Left hindlimb (tissue), 1 donor: ENCODE measurements around the gene TRPM4.

Experiments used
- DNase-seq: peaks from one replicate; pipeline ENCODE4 v3.0.0-alpha.2; 2018

TRPM4 gene

DNA sequence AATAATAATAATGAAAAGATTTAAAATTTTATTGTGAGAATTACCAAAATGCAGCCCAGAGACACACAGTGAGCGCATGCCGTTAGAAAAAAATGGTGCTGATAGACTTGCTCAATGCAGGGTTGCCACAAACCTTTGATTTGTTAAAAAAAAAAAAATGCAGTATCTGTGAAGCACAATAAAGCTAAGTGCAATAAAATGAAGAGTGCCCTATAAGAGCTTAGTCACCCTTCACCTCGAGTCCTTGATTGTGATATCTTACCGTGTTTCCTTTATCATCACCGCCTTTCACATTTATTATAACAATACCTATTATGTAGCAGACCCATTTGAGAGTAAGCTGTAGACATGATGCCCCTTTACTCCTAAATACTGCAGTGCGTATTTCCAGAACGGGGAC, 84.2 kb downstream of the TRPM4 start:
- DNase-seq = no peak

DNA sequence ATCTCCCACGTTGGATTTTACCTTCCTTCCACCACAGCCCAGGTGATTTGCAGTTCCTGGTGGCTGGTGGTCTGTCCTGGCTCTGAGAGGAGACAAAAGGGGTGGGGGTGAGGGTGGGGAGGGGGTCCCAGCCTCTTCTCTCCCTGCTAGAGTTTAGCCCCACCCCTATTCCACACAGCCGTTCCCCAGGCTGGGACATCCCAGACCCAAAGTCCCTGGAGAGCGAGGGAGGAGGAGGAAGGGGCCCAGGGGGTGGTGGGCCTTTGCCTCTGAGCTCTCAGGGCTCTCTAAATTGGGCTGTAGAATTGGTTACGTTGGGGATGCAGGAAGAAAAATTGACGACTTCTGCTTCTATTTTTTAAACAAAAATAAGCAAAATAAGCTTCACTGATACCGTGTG, 85.5 kb downstream of the TRPM4 start:
- DNase-seq = no peak

DNA sequence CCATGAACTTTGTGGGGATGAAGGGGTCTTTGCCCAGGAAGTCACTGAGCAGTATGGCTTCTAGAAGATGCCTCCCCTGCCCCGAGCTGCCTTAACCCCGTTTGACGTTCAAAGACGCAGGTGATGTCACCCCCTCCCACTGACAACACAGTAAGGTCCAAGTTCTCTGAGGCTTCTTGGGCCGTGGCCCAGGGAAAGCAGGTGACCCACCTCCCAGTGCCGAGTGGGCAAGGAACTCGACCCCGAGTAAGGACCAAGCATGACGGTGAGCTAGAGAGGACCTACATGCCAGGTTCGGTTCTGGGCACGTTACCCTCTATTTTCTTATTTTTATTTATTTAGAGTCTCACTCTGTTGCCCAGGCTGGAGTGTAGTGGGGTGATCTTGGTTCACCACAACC, 86.1 kb downstream of the TRPM4 start:
- no peak for DNase-seq

DNA sequence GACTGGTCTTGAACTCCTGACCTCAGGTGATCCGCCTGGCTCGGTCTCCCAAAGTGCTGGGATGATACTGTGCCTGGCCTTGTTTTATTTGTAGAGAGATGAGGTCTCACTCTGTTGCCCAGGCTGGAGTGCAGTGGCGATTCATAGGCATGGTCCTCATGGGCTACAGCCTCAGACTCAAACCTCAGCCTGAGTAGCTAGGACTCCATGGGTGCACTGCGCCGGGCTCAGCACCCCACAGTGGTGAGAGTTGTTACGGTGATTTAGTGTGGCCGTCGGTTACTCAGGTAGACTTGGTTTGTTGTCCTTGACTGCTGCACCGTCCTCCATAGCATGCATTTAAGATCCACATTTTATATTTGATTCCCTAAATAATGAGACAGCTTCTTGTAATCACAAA, 86.7 kb downstream of the TRPM4 start:
- no peak for DNase-seq

DNA sequence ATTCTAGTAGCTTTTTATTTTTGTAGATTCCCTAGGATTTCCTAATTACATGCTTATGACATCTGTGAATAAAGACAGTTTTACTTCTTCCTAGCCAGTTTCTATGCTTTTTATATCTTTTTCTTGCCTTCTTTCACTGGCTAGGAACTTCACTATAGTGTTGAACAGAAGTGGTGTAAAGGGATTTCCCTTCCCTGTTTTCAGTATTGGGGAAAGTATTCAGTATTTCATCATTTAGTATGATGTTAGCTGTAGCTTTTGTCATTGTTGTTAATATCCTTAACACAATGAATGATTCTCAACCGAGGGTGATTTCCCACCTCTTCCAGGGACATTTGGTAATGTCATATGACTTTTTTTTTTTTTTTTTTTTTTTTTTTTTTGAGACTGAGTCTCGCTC, 90.1 kb downstream of the TRPM4 start:
- no peak for DNase-seq

DNA sequence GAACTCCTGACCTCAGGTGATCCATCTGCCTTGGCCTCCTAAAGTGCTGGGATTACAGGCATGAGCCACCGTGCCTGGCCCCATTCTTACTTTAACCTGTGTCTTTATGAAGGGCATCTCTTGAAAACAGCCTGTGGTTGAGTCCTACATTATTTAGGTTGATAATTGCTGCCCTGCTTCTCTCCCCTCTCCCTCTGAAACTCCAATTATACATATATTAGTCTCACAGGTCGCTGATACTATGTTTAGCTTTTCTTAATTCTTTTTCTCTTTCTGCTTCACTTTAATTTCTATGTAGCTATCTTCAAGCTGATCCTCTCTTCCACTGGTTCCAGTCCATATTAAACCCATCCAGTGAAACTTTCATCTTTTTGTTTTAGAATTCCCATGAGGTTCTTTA, 92.3 kb downstream of the TRPM4 start:
- DNase-seq = no peak

DNA sequence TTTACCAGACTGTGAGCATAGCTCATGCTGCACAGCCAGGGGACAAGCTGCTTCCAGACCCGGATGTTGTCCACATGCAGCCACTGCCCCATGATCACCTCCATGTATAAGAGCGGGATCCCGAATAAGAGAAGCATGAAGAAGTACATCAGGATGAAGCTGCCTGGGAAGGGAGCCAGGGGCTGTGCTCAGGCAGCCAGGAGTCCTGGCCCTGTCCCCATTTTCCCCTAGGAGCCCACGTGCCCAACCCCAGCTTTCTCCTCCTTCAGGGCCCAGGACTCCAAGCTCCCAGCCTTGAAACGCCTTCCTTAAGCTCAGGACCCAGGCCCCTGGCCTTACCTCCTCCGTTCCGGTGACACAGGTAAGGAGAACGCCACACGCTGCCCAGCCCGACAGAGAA, 98.1 kb downstream of the TRPM4 start:
- DNase-seq = no peak

DNA sequence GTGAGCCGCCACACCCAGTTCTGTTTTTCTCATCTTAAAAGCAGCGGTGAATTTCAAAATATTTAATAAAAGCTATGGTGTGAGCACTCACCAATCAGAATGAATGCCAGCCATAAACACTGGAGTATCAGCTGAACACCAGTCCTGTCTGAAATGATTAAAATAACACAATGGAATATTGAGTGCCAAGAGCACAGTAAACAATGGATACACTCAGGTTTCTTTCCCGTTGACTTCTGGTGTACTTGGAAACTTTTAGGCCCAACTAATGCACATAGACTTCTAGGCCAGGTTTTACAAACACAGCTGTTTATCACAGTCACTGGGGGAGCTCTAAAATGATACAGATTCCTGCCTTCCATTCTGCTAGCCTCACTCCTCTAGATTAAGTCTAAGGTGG, 99.1 kb downstream of the TRPM4 start:
- DNase-seq = no peak
